Activated CD4-positive, alpha-beta T cell treated with anti-CD3 and anti-CD28 coated beads, Interleukin-10, Interleukin-2, amounts not matched to agents 100 ng/mL and 50 ng/mL, durations not matched to agents 16 hours and 8 hours (primary cell): ENCODE data around the gene C1orf232.
A peak's percentile ranks its signal among the peaks of the same experiment; 100 is the strongest.

ENCODE experiments used
- DNase-seq: peaks from one replicate; pipeline ENCODE4 v3.0.0-alpha.2; 2020

Gene C1orf232

DNA sequence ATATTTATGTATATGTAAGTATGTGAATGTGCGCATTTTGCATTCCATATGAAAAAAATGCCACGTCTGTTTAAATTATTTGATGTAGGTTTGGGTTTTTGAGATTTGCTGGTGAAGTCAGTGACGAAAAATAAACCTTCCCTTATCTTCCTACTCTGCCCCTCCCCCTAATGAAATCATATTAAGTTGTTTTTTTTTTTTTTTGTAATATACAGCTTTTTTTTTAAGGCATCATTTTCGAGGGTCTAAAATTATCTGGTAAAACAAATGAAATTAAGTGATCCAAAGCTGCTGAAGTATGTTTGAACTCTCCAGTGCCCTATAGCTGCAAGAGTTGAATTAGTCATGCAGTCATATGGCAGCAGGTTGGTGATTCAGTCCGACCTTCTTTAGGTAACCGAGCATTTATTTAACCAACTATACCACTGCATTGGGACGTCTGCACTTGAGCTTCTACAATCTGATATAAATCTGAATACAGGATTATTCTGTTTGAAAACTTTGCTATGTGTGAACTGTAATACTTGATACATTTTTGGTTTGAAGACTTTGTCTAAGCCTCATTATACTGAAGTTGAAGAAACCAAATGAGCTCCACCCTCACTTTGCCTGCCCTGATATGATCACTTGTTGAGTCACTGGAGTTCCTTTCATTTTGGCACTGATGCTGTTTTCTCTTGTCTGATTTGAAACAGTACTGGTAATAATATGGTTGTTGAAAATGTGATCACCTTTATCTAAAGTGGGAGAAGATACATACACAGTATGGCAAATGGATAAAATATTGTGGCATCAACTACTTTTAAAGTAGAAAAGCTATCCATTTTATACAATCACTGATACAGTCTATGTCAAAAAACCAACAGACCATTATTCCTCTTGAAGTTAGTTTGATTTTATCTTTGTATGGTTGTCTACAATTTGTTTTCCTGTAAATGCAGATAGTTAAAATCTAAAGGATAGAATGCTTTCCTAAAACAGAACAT is 45.5 kb downstream of the C1orf232 start:
- DNase-seq: peak; percentile 60

GRCh38 chr1:26121854-26122773 is 46.6 kb downstream of the C1orf232 start:
- DNase-seq: no peak

GRCh38 chr1:26119892-26120608 is 48.7 kb downstream of the C1orf232 start:
- DNase-seq: no peak

- no peak for DNase-seq
These were observed 54.4 kb downstream of the C1orf232 start for GRCh38 chr1:26114165-26114927.
